Activated T-helper 9 cell treated with anti-CD3 and anti-CD28 coated beads, Interleukin-2, amount 50 U/mL, for 16 hours (primary cell): Measurements from ENCODE around the gene UBL4A.
"Not testable (repeated sequence)": the region's sequence is repeated elsewhere in the genome, so short reads cannot be mapped to it uniquely, and the experiment has no call there.

Experiments
- DNase-seq: peaks from one replicate; pipeline ENCODE4 v3.0.0-alpha.2; 2020; ENCODE audit warnings: low read depth

Gene UBL4A

DNA sequence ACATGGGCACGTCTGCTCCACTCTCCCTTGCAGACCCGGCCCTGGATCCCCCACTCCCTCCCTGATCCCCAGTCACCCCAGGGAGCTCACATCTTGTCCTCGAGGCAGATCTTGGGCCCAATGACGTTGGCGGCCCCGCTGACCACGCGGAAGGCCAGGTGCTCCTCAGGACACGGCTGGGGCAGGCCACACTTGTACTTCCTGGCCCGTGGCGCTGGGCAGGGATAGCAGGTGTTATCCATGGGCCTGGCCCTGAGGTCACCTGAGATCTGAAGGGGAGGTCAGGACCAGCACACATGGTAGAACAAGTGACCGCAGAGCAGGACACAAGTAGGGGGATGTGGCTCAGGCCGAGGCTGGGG is 21.9 kb upstream of the UBL4A start:
- DNase-seq = no peak

GRCh38 chrX:154507673-154508383 is 21.4 kb upstream of the UBL4A start:
- no peak for DNase-seq

- no peak for DNase-seq
Measured at GRCh38 chrX:154506483-154507332, 20.3 kb upstream of the UBL4A start.

GRCh38 chrX:154505734-154506133 is 19.3 kb upstream of the UBL4A start:
- DNase-seq = no peak

GRCh38 chrX:154502989-154503388 is 16.6 kb upstream of the UBL4A start:
- DNase-seq = no peak

- no peak for DNase-seq
Measured at GRCh38 chrX:154502098-154502497, 15.7 kb upstream of the UBL4A start.

DNA sequence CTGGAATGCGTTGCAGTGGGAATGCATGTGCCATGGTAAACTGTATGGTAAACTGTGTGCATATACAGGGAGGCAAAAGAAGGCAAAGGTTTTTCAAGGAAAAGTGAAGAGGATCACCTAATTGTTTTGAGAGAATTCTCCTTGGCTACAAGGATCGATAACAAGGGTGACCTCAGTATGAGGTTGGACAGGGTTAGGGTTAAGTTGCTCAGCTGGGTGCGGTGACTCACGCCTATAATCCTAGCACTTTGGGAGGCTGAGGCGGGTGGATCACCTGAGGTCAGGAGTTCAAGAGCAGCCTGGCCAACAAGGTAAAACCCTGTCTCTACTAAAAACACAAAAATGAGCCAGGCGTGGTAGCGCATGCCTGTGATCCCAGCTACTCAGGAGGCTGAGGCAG is 15.0 kb upstream of the UBL4A start:
- DNase-seq = not testable (repeated sequence)

DNA sequence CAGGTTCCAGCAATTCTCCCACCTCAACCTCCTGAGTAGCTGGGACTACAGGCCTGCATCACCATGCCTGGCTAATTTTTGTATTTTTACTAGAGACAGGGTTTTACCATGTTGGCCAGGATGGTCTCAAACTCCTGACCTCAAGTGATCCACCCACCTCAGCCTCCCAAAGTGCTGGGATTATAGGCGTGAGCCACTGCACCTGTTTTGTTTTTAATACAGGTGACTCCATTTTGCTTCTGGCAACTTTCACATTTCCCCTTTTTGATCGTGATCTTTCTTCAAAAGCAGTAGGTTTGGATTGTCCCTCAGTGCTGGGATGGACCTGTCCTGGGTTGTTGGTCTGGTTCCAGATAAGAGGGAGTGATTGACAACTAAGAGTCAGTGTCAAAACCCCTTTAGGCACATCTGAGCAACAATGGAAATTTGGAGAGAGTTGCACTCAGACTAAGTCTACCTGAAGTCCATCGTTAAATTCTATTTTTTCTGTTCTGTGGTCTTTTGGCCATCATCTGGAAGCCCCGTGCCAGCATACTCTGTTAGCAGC is 10.2 kb upstream of the UBL4A start:
- not testable (repeated sequence) for DNase-seq

GRCh38 chrX:154495472-154495922 is 9.1 kb upstream of the UBL4A start:
- DNase-seq = no peak

- no peak for DNase-seq
Measured at GRCh38 chrX:154494715-154495114, 8.3 kb upstream of the UBL4A start.

DNA sequence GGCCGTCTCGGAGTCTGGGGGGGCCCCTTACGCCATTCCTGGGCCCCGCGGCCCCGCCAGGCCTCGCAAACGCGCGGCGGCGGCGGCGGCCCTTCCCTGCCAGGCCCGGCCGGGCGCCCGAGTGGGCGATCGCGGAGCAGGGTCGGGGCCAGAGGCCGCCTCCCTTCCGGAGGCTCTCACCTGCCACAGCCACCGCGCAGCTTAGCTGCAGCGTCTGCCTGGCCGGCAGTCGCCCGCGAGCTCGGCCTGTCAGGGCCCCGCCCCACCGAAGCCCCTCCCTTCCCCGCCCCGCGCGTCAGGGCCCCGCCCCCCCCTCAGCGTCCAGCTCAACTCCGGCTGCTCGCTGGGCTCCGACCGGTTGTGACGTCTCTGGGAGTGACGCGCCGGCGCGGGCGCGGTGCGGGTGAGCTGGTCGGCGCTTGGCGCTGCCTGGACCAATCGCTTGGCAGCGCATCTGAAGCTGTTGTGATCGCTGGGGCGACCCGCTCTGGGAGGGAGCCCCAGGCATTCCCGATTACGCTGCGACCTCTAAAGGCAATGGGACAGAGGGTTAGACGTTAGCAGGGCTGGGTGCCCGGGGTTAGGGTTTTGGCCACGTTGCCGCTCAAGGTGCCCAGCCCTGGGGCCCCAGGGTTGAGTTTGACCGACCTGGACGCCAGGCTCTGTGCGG is 4.1 kb upstream of the UBL4A start, which contains the start of gene SLC10A3:
Gene SLC10A3 (minus strand): TSS at position 216 of the 670 bp plus-strand sequence. CDS start 1,689 bp downstream, outside the sequence.
- peak; percentile 84 for DNase-seq

DNA sequence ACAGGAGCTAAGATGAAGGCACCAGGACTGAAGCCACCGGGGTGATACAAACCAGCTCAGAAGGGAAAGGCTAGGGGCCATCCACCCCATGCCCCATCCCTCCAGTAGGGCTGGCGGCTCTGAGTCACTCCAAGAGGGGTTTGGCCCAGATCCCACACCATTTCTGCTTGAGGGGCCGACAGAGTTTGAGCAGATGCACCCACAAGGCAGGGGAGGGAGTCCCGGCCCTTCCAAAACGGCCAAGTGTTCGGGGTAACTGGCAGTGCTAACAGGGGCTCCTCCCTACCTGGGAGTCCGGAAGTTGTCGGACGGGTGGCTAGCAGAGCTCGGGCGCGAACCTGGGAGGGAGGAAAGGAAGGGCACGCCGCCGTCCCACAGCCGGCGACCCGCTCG is 3.6 kb upstream of the UBL4A start:
- DNase-seq = no peak

DNA sequence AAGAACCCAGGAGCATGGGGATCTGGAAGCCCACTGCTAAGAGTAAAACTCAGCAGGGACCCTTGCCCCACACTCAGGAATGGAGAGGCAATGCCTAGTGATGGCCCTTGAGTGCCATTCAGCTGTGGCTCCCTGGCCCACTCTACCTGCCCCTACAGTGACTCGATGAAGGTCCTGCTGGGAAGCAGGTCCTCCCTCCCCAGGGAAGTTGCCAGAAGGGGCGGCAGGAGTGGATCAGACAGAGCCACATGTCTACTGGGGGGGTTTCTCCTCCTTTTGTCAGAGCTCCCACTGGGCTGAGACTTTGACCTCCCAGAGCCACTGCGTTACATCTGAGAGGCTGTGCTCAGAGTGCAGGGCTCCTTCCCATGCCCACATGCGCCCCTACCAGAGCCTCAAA is 2.8 kb upstream of the UBL4A start:
- DNase-seq = no peak

DNA sequence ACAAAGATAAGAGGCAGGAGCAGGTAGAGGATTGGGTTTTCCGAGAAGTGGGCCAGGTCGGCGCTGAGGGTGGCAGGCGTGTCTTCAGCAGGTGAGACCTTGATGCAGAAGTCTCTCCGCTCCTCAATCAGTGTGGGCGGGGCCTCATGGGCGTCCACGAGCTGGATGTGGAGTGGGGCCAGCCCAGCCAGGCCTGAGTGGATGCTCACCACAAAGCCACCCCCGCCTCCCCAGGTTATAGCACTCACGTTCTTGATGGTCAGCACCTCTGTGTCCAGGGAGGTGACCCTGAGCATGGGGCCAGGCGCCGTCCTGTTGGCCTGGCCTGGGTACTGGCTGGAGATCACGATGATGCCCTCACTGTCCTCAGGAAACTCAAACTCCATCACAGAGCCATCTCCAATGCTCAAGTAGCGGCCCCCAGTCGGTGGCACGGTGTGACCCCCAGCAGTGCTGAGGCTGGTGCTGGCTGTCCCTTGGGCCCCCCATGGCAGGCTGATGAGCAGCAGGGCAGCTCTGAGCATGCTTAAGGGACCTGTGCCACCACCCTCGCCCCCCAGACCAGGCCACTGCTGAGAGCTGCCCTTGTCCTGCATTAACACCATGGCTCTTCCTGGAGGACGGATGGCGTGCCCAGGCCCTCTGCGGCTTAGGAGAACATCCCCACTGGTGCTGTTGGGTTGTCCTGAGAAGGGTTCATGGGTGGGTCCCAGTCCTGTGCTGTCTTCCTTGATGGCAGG is 2.1 kb upstream of the UBL4A start:
- no peak for DNase-seq

- DNase-seq = no peak
Measured at GRCh38 chrX:154487518-154488290, 1.3 kb upstream of the UBL4A start.

GRCh38 chrX:154486052-154486395 is 391 bp downstream of the UBL4A start:
- DNase-seq = no peak

DNA sequence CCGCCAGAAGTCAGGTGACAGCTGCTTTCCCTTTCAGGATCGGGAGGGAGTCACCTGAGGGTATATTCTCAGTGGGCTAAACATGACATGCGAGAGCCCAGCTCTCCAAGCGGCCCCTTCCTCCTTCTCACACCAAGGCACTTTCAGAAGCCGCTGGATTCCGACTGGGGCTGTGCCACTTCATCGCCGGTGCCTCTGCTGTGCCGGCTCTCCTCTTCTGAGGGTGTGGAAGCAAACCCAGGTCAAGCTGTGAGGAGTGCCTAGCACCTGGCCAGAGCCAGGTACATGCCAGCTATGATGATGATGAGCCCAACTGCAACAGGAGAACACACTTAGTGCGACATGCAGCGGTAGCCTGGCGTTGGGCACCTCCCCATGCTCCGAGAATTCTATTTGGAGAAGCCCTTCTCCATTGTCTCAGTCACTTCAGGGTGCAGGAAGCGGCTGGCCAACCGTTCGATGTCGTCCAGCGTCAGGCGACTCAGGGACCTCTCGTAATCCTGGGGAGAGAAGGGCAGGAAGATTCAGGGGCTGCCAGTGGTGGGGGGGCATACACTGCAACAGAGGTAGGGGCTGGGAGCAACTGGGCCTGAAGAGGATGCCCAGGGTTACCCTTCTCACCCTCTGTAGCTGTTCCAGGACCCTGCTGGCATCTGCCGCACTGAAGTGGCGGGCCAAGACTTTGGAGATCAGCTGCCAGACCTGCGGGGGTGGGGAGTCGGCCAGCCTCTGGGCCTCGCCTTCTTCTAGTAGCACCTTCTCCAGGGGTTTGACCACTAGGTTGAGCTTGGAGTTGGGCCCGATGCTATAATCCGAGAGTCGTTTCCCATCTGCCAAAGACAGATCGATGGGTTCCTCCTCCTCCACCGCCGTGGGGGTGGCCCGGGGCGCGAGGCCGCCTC is 1.0 kb downstream of the UBL4A start:
- DNase-seq = no peak

- DNase-seq = no peak
Measured at GRCh38 chrX:154484255-154485149, 1.9 kb downstream of the UBL4A start.

GRCh38 chrX:154483325-154483724 is 3.1 kb downstream of the UBL4A start:
- DNase-seq = no peak
